Stimulated activated CD8-positive, alpha-beta memory T cell treated with anti-CD3 and anti-CD28 coated beads, Interleukin-7, amount 100 ng/mL, for 24 hours (primary cell): ENCODE results near the gene PHACTR1.

Experiments
- DNase-seq: peaks from one replicate; pipeline ENCODE4 v3.0.0-alpha.2; 2020; ENCODE audit warnings: low read depth

PHACTR1 gene

GRCh38 chr6:12952318-12952717, 235.8 kb downstream of the PHACTR1 start:
- no peak for DNase-seq

- no peak for DNase-seq
These were observed 239.4 kb downstream of the PHACTR1 start for GRCh38 chr6:12955956-12956355.

- DNase-seq, result no peak
These were observed 240.4 kb downstream of the PHACTR1 start for GRCh38 chr6:12956991-12957320.

GRCh38 chr6:12957321-12958051, 240.9 kb downstream of the PHACTR1 start:
- no peak for DNase-seq

GRCh38 chr6:12958052-12958706, 241.6 kb downstream of the PHACTR1 start:
- no peak for DNase-seq

- DNase-seq, result no peak
These were observed 245.2 kb downstream of the PHACTR1 start for GRCh38 chr6:12961761-12962160.

GRCh38 chr6:12962529-12962928, 246.0 kb downstream of the PHACTR1 start:
- no peak for DNase-seq

GRCh38 chr6:12962987-12963386, 246.4 kb downstream of the PHACTR1 start:
- no peak for DNase-seq

GRCh38 chr6:12963567-12963966, 247.0 kb downstream of the PHACTR1 start:
- DNase-seq, result no peak

- DNase-seq, result no peak
These were observed 251.1 kb downstream of the PHACTR1 start for GRCh38 chr6:12967686-12968085.

GRCh38 chr6:12968290-12968689, 251.7 kb downstream of the PHACTR1 start:
- no peak for DNase-seq

- DNase-seq, result no peak
These were observed 252.4 kb downstream of the PHACTR1 start for GRCh38 chr6:12968839-12969558.

- DNase-seq, result no peak
These were observed 253.4 kb downstream of the PHACTR1 start for GRCh38 chr6:12969966-12970365.

GRCh38 chr6:12973386-12973785, 256.8 kb downstream of the PHACTR1 start:
- no peak for DNase-seq

GRCh38 chr6:12974551-12974950, 258.0 kb downstream of the PHACTR1 start:
- no peak for DNase-seq

- DNase-seq, result no peak
These were observed 259.8 kb downstream of the PHACTR1 start for GRCh38 chr6:12976366-12976765.

- no peak for DNase-seq
These were observed 260.6 kb downstream of the PHACTR1 start for GRCh38 chr6:12977206-12977605.

GRCh38 chr6:12977806-12978205, 261.2 kb downstream of the PHACTR1 start:
- DNase-seq, result no peak

GRCh38 chr6:12980741-12981140, 264.2 kb downstream of the PHACTR1 start:
- no peak for DNase-seq

GRCh38 chr6:12984776-12985175, 268.2 kb downstream of the PHACTR1 start:
- no peak for DNase-seq

- no peak for DNase-seq
These were observed 271.2 kb downstream of the PHACTR1 start for GRCh38 chr6:12987783-12988182.

- no peak for DNase-seq
These were observed 273.6 kb downstream of the PHACTR1 start for GRCh38 chr6:12990162-12990561.

- no peak for DNase-seq
These were observed 274.9 kb downstream of the PHACTR1 start for GRCh38 chr6:12991435-12991834.
